NCI-H1092 (cell line): ENCODE results near the gene ARMC2.
"Not testable (repeated sequence)": the region's sequence is repeated elsewhere in the genome, so short reads cannot be mapped to it uniquely, and the experiment has no call there.

Source experiments
- DNase-seq: peaks from one replicate; lab custom pipeline; 2025; lab: John Stamatoyannopoulos, UW

ARMC2 gene

GRCh38 chr6:108832738-108833137 lies 15.5 kb upstream of the ARMC2 start:
- no peak for DNase-seq

GRCh38 chr6:108835218-108835850 lies 12.9 kb upstream of the ARMC2 start:
- DNase-seq = peak; percentile 46

GRCh38 chr6:108836061-108836460 lies 12.2 kb upstream of the ARMC2 start:
- no peak for DNase-seq

GRCh38 chr6:108837236-108837971 lies 10.8 kb upstream of the ARMC2 start:
- no peak for DNase-seq

GRCh38 chr6:108838101-108838717 lies 10.0 kb upstream of the ARMC2 start:
- DNase-seq = no peak

GRCh38 chr6:108839083-108839642 lies 9.1 kb upstream of the ARMC2 start:
- DNase-seq = no peak

- no peak for DNase-seq
Measured at GRCh38 chr6:108840919-108841318, 7.3 kb upstream of the ARMC2 start.

GRCh38 chr6:108841377-108841855 lies 6.8 kb upstream of the ARMC2 start:
- no peak for DNase-seq

GRCh38 chr6:108844135-108844534 lies 4.1 kb upstream of the ARMC2 start:
- DNase-seq = no peak

- no peak for DNase-seq
Measured at GRCh38 chr6:108845145-108845544, 3.1 kb upstream of the ARMC2 start.

- no peak for DNase-seq
Measured at GRCh38 chr6:108846101-108846500, 2.1 kb upstream of the ARMC2 start.

GRCh38 chr6:108846628-108847027 lies 1.6 kb upstream of the ARMC2 start:
- DNase-seq = no peak

- no peak for DNase-seq
Measured at GRCh38 chr6:108847738-108848115, 495 bp upstream of the ARMC2 start.

GRCh38 chr6:108850669-108851465 lies 2.6 kb downstream of the ARMC2 start:
- DNase-seq = no peak

- no peak for DNase-seq
Measured at GRCh38 chr6:108851756-108852155, 3.5 kb downstream of the ARMC2 start.

GRCh38 chr6:108853077-108853476 lies 4.9 kb downstream of the ARMC2 start:
- no peak for DNase-seq

GRCh38 chr6:108862479-108863191 lies 14.4 kb downstream of the ARMC2 start:
- DNase-seq = no peak

- DNase-seq = not testable (repeated sequence)
Measured at GRCh38 chr6:108865751-108866286, 17.6 kb downstream of the ARMC2 start.

- DNase-seq = no peak
Measured at GRCh38 chr6:108866798-108867197, 18.6 kb downstream of the ARMC2 start.

- no peak for DNase-seq
Measured at GRCh38 chr6:108868647-108869046, 20.4 kb downstream of the ARMC2 start.

- DNase-seq = no peak
Measured at GRCh38 chr6:108869876-108870275, 21.7 kb downstream of the ARMC2 start.
